ENCODE data around the gene B9D1. TPM values are rescaled to one million over a fixed set of nuclear protein-coding genes. Genes with fewer than 3 reads are reported as not detected.
A peak's percentile ranks its signal among the peaks of the same experiment; 100 is the strongest.

B9D1 gene
- total RNA-seq, 6 experiments from 2014 or later: 18.0 to 28.9 (median 24.5) TPM

GRCh38 chr17:19341641-19342610 is 20.6 kb downstream of the B9D1 start:
- peak overlapping the region; percentile 48; the same call in 1 of the 2 replicates for H3K4me3 Mint-ChIP-seq
- peaks cover 28% of the 10 kb centered on the region for H3K4me1 Mint-ChIP-seq (ENCODE audit: low read depth)
- H3K9me3 Mint-ChIP-seq: no peaks in the 10 kb centered on the region
- H3K27ac Mint-ChIP-seq: peak overlapping the region; percentile 18
- H3K36me3 Mint-ChIP-seq (ENCODE audit: low read depth): no peaks in the 10 kb centered on the region
- no peak for DNase-seq
- TF ChIP-seq, protein P1, sequence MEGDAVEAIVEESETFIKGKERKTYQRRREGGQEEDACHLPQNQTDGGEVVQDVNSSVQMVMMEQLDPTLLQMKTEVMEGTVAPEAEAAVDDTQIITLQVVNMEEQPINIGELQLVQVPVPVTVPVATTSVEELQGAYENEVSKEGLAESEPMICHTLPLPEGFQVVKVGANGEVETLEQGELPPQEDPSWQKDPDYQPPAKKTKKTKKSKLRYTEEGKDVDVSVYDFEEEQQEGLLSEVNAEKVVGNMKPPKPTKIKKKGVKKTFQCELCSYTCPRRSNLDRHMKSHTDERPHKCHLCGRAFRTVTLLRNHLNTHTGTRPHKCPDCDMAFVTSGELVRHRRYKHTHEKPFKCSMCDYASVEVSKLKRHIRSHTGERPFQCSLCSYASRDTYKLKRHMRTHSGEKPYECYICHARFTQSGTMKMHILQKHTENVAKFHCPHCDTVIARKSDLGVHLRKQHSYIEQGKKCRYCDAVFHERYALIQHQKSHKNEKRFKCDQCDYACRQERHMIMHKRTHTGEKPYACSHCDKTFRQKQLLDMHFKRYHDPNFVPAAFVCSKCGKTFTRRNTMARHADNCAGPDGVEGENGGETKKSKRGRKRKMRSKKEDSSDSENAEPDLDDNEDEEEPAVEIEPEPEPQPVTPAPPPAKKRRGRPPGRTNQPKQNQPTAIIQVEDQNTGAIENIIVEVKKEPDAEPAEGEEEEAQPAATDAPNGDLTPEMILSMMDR (IDR thresholded peaks at IDR 0.05): no peak
- H3K27me3 Mint-ChIP-seq (ENCODE audit: insufficient read depth): peaks cover 3% of the 10 kb centered on the region

- no peak overlapping the region; the same call in 1 of the 2 replicates for H3K4me3 Mint-ChIP-seq
- TF ChIP-seq, protein P1 (IDR thresholded peaks at IDR 0.05): no peak
- no peaks in the 10 kb centered on the region for H3K36me3 Mint-ChIP-seq (ENCODE audit: low read depth)
- H3K9me3 Mint-ChIP-seq: no peaks in the 10 kb centered on the region
- H3K27me3 Mint-ChIP-seq (ENCODE audit: insufficient read depth): peaks cover 4% of the 10 kb centered on the region
- no peak for DNase-seq
- peaks cover 21% of the 10 kb centered on the region for H3K4me1 Mint-ChIP-seq (ENCODE audit: low read depth)
- H3K27ac Mint-ChIP-seq: no peak overlapping the region; the same call in 1 of the 2 replicates
Measured at GRCh38 chr17:19341211-19341631, 21.3 kb downstream of the B9D1 start.

DNA sequence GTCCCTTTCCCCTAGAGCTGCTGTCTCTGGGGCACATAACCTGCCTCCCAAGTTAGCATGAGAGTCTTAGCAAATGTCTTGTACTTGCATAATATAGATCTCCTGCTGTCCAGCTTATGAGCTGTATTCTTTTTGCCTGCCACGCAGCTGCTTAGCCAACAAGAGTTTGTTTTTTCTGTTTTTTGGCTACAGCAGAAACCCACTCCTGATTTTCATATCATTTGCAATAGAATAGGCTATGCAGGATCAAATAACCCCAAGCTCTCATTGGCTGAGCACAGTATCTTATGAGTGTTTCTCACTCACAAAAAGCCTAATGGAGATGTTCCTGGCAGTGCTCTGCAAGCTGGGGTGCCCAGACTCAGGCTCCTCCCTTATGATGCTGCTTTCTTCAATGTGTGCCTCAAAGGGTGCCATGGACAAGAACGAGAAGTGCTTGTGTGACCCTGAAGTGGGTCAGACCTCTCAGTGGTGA is 23.1 kb downstream of the B9D1 start:
- no peak overlapping the region; the same call in 1 of the 2 replicates for H3K27ac Mint-ChIP-seq
- TF ChIP-seq, protein P1 (IDR thresholded peaks at IDR 0.05): no peak
- H3K36me3 Mint-ChIP-seq (ENCODE audit: low read depth): no peaks in the 10 kb centered on the region
- no peak for DNase-seq
- peaks cover 4% of the 10 kb centered on the region for H3K27me3 Mint-ChIP-seq (ENCODE audit: insufficient read depth)
- peaks cover 15% of the 10 kb centered on the region for H3K4me1 Mint-ChIP-seq (ENCODE audit: low read depth)
- H3K4me3 Mint-ChIP-seq: no peak overlapping the region
- H3K9me3 Mint-ChIP-seq: no peaks in the 10 kb centered on the region

DNA sequence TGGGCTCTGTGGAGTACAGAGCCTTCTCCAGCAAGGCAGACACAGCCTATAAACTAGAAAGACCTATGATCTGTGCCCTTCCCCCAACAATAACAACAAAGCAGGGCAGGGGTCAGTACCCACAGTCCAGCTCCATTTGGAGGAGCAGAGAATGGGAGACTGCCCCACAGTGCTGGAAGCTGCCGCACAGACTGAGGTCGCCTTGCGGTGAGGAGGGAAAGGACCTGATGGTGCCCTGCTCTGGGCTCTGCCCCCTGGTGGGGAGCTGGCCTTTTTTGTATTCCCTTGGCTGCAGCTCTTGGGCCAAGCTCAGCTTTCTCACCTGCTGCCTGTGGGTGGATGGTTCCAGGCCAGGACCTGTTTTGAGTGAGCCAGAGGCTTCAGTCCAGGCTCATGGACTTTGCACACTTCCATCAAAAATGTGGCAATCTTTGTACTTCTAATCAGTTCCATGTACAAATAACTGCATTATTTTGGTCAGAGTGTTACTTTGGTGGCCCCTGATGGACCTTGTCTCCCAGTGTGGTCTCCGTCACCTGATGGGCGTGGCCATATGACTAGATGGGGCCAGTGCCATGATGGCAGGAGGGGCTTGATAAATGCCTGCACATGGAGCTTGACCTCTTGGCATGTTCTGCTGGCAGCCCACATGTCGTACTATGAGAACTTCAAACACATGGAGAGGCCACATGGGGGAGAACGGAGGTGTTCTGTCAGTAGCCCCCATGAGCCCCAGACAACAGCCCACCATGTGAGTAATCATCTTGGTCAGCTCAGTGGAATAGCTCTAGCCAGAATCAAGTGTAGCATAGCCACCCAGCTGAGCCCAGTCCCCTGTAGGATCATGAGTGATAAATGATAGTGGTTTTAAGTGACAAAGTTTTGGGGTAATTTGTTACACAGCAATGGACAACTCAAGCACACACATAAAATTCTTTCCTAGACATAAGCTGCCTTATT is 24.2 kb downstream of the B9D1 start:
- Mint-ChIP-seq H3K4me3 (no peak overlapping the region), H3K4me1 (ENCODE audit: low read depth) (peaks cover 15% of the 10 kb centered on the region), H3K9me3 (no peaks in the 10 kb centered on the region), H3K27me3 (ENCODE audit: insufficient read depth) (peaks cover 4% of the 10 kb centered on the region), H3K27ac (no peak overlapping the region), H3K36me3 (ENCODE audit: low read depth) (no peaks in the 10 kb centered on the region)
- TF ChIP-seq, protein P1 (IDR thresholded peaks at IDR 0.05): peak; percentile 81
- no peak for DNase-seq

GRCh38 chr17:19337712-19338023 is 24.9 kb downstream of the B9D1 start:
- Mint-ChIP-seq H3K36me3 (ENCODE audit: low read depth) (peaks cover 2% of the 10 kb centered on the region), H3K27me3 (ENCODE audit: insufficient read depth) (peaks cover 4% of the 10 kb centered on the region), H3K9me3 (no peaks in the 10 kb centered on the region), H3K4me3 (no peak overlapping the region), H3K27ac (no peak overlapping the region), H3K4me1 (ENCODE audit: low read depth) (peaks cover 19% of the 10 kb centered on the region)
- DNase-seq: no peak
- TF ChIP-seq, protein P1 (IDR thresholded peaks at IDR 0.05): no peak

Data from HFFc6 (cell line).